Measurements from ENCODE around the gene CTSZ.

GRCh38 chr20:58986286-58986967, 20.6 kb downstream of the CTSZ start:
- TF ChIP-seq CTCF (IDR thresholded peaks at IDR 0.05; ENCODE audit: low read depth, low read length, missing input control) (no peak), SP1 (IDR thresholded peaks at IDR 0.05) (no peak), REST (IDR thresholded peaks at IDR 0.05) (no peak), MAX (IDR thresholded peaks at IDR 0.05) (no peak), EGR1 (IDR thresholded peaks at IDR 0.05; ENCODE audit: low read depth in 2 of 2) (no peak), YY1 (IDR thresholded peaks at IDR 0.05) (no peak), ATF3 (IDR thresholded peaks at IDR 0.05) (no peak), HNF4A (conservative IDR thresholded peaks at IDR 0.05) (no peak), RAD21 (IDR thresholded peaks at IDR 0.05) (no peak)
